WTC11 (cell line): Measurements from ENCODE around the gene PADI2. TPM values are rescaled to one million over a fixed set of nuclear protein-coding genes. Genes with fewer than 3 reads are reported as not detected.

Experiments used
- ATAC-seq: fragments of 200-7000 bp; cut with Tn5 transposase; 2 replicates; pipeline ENCODE4 v1.10.0; 2021; ENCODE audit warnings: mild to moderate bottlenecking, moderate library complexity
- CTCF ChIA-PET: fragments of 300-600 bp; sonication (Branson Sonifier 250); formaldehyde crosslinking; loops from one replicate; lab custom pipeline; 2021; ENCODE audit warnings: antibody characterized with exemption; lab: Charles Lee
- POLR2A ChIA-PET: fragments of 350-600 bp; sonication (Branson Sonifier 250); formaldehyde crosslinking; loops from one replicate; lab custom pipeline; 2021; ENCODE audit warnings: antibody characterized with exemption; lab: Charles Lee
- DNase-seq: peaks from one replicate; pipeline ENCODE4 v3.0.0; 2021; ENCODE audit warnings: low spot score
- H3K27ac Mint-ChIP-seq: 2 replicates; pipeline ENCODE4 v1.8.0; 2021; ENCODE audit warnings: mixed read lengths
- H3K27me3 Mint-ChIP-seq: 2 replicates; pipeline ENCODE4 v1.8.0; 2021; ENCODE audit warnings: low read depth, mild to moderate bottlenecking, moderate library complexity, mixed read lengths
- H3K36me3 Mint-ChIP-seq: 2 replicates; pipeline ENCODE4 v1.8.0; 2021; ENCODE audit warnings: mixed read lengths
- H3K4me1 Mint-ChIP-seq: 2 replicates; pipeline ENCODE4 v1.8.0; 2022; ENCODE audit warnings: mixed read lengths
- H3K4me3 Mint-ChIP-seq: 2 replicates; pipeline ENCODE4 v1.8.0; 2021; ENCODE audit warnings: mild to moderate bottlenecking, moderate library complexity, mixed read lengths
- H3K9me3 Mint-ChIP-seq: 2 replicates; pipeline ENCODE4 v1.8.0; 2021; ENCODE audit warnings: mixed read lengths
- ATF1 ChIP-seq: sonication (generic); formaldehyde crosslinking; IDR thresholded peaks from 2 replicates; pipeline ENCODE4 v1.8.1; 2023; ENCODE audit warnings: mild to moderate bottlenecking, moderate library complexity, missing genetic modification reagents
- GTF2I ChIP-seq: fragments of 250-450 bp; sonication (Bioruptor Pico); conservative IDR thresholded peaks from 2 replicates; pipeline ENCODE4 v1.4.0; 2021; ENCODE audit warnings: mild to moderate bottlenecking
- IRF2 ChIP-seq: sonication (generic); formaldehyde crosslinking; IDR thresholded peaks from 2 replicates; pipeline ENCODE4 v1.8.0; 2022; ENCODE audit warnings: low read depth, missing genetic modification reagents, borderline replicate concordance
- KAT7 ChIP-seq: sonication (generic); formaldehyde crosslinking; IDR thresholded peaks from 2 replicates; pipeline ENCODE4 v1.8.1; 2023; ENCODE audit warnings: missing genetic modification reagents, mild to moderate bottlenecking, borderline replicate concordance
- MYBL2 ChIP-seq: sonication (generic); formaldehyde crosslinking; IDR thresholded peaks from 2 replicates; pipeline ENCODE4 v1.8.1; 2023; ENCODE audit warnings: mild to moderate bottlenecking, moderate library complexity, missing genetic modification reagents
- NFATC4 ChIP-seq: fragments of 250-450 bp; sonication (Bioruptor Pico); IDR thresholded peaks from 2 replicates; pipeline ENCODE4 v1.9.0; 2021; ENCODE audit warnings: mild to moderate bottlenecking
- NFE2L1 ChIP-seq: sonication (generic); formaldehyde crosslinking; IDR thresholded peaks from 2 replicates; pipeline ENCODE4 v1.8.1; 2023; ENCODE audit warnings: missing genetic modification reagents
- PRRX2 ChIP-seq: fragments of 250-450 bp; sonication (Bioruptor Pico); IDR thresholded peaks from 2 replicates; pipeline ENCODE4 v1.8.0; 2021; ENCODE audit warnings: mild to moderate bottlenecking
- SMAD3 ChIP-seq: sonication (generic); formaldehyde crosslinking; IDR thresholded peaks from 2 replicates; pipeline ENCODE4 v1.8.0; 2022; ENCODE audit warnings: missing genetic modification reagents, mild to moderate bottlenecking, borderline replicate concordance
- SOX15 ChIP-seq: fragments of 250-450 bp; sonication (Bioruptor Pico); IDR thresholded peaks from 2 replicates; pipeline ENCODE4 v1.9.0; 2021; ENCODE audit warnings: mild to moderate bottlenecking
- TCF7 ChIP-seq: sonication (generic); formaldehyde crosslinking; IDR thresholded peaks from 2 replicates; pipeline ENCODE4 v1.8.0; 2022; ENCODE audit warnings: mild to moderate bottlenecking, low read depth, missing genetic modification reagents, moderate library complexity
- ZNF121 ChIP-seq: sonication (generic); formaldehyde crosslinking; IDR thresholded peaks from 2 replicates; pipeline ENCODE4 v1.8.0; 2023; ENCODE audit warnings: missing genetic modification reagents
- ZNF232 ChIP-seq: sonication (generic); formaldehyde crosslinking; IDR thresholded peaks from 2 replicates; pipeline ENCODE4 v1.8.0; 2022; ENCODE audit warnings: mild to moderate bottlenecking, missing genetic modification reagents
- ZNF317 ChIP-seq: sonication (generic); formaldehyde crosslinking; IDR thresholded peaks from 2 replicates; pipeline ENCODE4 v1.8.1; 2023; ENCODE audit warnings: low read depth, mild to moderate bottlenecking, moderate library complexity, missing genetic modification reagents, borderline replicate concordance
- total RNA-seq: library from RNA; stranded (reverse); gene quantifications from 3 replicates; pipeline ENCODE4 v1.2.3, GENCODE V29; 2021
- TF ChIP-seq, protein P1 (sequence below): sonication (generic); formaldehyde crosslinking; IDR thresholded peaks from 2 replicates; pipeline ENCODE4 v1.8.0; 2022; ENCODE audit warnings: mild to moderate bottlenecking, missing genetic modification reagents
- TF ChIP-seq, protein P2 (sequence below): sonication (generic); formaldehyde crosslinking; IDR thresholded peaks from 2 replicates; pipeline ENCODE4 v1.8.0; 2022; ENCODE audit warnings: mild to moderate bottlenecking, missing genetic modification reagents
- TF ChIP-seq, protein P3 (sequence below): sonication (generic); formaldehyde crosslinking; IDR thresholded peaks from 2 replicates; pipeline ENCODE4 v1.8.1; 2023; ENCODE audit warnings: mild to moderate bottlenecking, missing genetic modification reagents, moderate library complexity
- TF ChIP-seq, protein P4 (sequence below): sonication (generic); formaldehyde crosslinking; IDR thresholded peaks from 2 replicates; pipeline ENCODE4 v1.8.1; 2023; ENCODE audit warnings: mild to moderate bottlenecking, missing genetic modification reagents
- TF ChIP-seq, protein P5 (sequence below): sonication (generic); formaldehyde crosslinking; IDR thresholded peaks from 2 replicates; pipeline ENCODE4 v1.8.1; 2022; ENCODE audit warnings: low read depth, mild to moderate bottlenecking, moderate library complexity, missing genetic modification reagents, borderline replicate concordance
- TF ChIP-seq, protein P6 (sequence below): fragments of 250-450 bp; sonication (Bioruptor Pico); conservative IDR thresholded peaks from 2 replicates; pipeline ENCODE4 v1.9.0; 2021; ENCODE audit warnings: mild to moderate bottlenecking

Gene PADI2
- total RNA-seq, 1 experiment from 2014 or later: 3.8 TPM

DNA sequence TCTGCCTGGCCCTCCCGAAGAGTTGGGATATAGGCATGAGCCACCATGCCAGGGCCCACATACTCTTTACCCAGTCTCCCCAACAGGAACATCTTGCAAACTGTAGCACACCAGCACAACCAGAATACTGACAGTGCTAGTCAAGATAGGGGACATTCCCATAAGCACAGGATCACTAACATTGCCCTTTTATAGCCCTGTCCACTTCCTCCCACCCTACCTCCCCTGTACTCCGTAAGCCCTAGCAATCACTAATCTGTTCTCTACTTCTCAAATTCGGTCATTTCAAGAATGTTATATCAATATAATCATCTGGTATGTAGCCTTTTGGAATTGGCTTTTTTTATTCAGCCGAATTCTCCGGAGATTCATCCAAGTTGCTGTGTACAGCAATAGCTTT lies 71.3 kb downstream of the PADI2 start:
- TF ChIP-seq, protein P1, sequence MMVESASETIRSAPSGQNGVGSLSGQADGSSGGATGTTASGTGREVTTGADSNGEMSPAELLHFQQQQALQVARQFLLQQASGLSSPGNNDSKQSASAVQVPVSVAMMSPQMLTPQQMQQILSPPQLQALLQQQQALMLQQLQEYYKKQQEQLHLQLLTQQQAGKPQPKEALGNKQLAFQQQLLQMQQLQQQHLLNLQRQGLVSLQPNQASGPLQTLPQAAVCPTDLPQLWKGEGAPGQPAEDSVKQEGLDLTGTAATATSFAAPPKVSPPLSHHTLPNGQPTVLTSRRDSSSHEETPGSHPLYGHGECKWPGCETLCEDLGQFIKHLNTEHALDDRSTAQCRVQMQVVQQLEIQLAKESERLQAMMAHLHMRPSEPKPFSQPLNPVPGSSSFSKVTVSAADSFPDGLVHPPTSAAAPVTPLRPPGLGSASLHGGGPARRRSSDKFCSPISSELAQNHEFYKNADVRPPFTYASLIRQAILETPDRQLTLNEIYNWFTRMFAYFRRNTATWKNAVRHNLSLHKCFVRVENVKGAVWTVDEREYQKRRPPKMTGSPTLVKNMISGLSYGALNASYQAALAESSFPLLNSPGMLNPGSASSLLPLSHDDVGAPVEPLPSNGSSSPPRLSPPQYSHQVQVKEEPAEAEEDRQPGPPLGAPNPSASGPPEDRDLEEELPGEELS (CRISPR knock-in tag): no peak
- no peak for TF ChIP-seq MYBL2
- no peak for TF ChIP-seq SOX15 (CRISPR knock-in tag)
- no peak for TF ChIP-seq PRRX2 (CRISPR knock-in tag)
- no peak for TF ChIP-seq TCF7 (CRISPR knock-in tag)
- TF ChIP-seq, protein P2, sequence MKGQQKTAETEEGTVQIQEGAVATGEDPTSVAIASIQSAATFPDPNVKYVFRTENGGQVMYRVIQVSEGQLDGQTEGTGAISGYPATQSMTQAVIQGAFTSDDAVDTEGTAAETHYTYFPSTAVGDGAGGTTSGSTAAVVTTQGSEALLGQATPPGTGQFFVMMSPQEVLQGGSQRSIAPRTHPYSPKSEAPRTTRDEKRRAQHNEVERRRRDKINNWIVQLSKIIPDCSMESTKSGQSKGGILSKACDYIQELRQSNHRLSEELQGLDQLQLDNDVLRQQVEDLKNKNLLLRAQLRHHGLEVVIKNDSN: no peak
- TF ChIP-seq ZNF121: no peak
- TF ChIP-seq, protein P3, sequence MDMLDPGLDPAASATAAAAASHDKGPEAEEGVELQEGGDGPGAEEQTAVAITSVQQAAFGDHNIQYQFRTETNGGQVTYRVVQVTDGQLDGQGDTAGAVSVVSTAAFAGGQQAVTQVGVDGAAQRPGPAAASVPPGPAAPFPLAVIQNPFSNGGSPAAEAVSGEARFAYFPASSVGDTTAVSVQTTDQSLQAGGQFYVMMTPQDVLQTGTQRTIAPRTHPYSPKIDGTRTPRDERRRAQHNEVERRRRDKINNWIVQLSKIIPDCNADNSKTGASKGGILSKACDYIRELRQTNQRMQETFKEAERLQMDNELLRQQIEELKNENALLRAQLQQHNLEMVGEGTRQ (CRISPR knock-in tag): no peak
- TF ChIP-seq ZNF232: no peak
- no peak for TF ChIP-seq GTF2I (CRISPR knock-in tag)
- no peak for TF ChIP-seq NFATC4
- TF ChIP-seq IRF2 (CRISPR knock-in tag): no peak
- TF ChIP-seq, protein P4, sequence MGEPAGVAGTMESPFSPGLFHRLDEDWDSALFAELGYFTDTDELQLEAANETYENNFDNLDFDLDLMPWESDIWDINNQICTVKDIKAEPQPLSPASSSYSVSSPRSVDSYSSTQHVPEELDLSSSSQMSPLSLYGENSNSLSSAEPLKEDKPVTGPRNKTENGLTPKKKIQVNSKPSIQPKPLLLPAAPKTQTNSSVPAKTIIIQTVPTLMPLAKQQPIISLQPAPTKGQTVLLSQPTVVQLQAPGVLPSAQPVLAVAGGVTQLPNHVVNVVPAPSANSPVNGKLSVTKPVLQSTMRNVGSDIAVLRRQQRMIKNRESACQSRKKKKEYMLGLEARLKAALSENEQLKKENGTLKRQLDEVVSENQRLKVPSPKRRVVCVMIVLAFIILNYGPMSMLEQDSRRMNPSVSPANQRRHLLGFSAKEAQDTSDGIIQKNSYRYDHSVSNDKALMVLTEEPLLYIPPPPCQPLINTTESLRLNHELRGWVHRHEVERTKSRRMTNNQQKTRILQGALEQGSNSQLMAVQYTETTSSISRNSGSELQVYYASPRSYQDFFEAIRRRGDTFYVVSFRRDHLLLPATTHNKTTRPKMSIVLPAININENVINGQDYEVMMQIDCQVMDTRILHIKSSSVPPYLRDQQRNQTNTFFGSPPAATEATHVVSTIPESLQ (CRISPR knock-in tag): no peak
- TF ChIP-seq NFE2L1: no peak
- no peak for TF ChIP-seq ATF1
- TF ChIP-seq SMAD3 (CRISPR knock-in tag): no peak
- TF ChIP-seq ZNF317 (CRISPR knock-in tag): no peak
- ChIA-PET CTCF (interaction anchor here (1.0 to 1.8 kb wide), 5 partner anchors 58 to 87 kb away, joined by 3 to 9 read pairs (median 4); no protein-coding TSS in a partner anchor), POLR2A (no interaction called here)
- H3K4me3 Mint-ChIP-seq: no peak overlapping the region
- DNase-seq (no peak), ATAC-seq (no peak)
- H3K27ac Mint-ChIP-seq: peak overlapping the region; percentile 80
- no peaks in the 10 kb centered on the region for H3K9me3 Mint-ChIP-seq
- no peaks in the 10 kb centered on the region for H3K27me3 Mint-ChIP-seq
- H3K36me3 Mint-ChIP-seq: peaks cover 26% of the 10 kb centered on the region
- H3K4me1 Mint-ChIP-seq: peaks cover 9% of the 10 kb centered on the region

DNA sequence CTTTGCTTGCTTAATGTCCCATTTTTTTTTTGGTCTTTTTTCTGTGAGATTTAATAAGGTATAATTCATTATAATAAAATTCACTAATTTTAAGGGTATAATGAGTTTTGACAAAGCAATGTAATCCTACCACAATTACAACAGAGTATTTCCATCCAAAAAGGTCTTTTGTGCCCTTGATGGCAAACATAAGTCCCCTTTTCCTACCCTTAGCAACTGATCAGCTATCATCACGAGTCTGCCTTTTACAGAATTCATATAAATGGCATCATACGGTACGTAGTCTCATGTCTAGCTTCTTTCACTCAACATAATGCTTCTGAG lies 73.0 kb downstream of the PADI2 start:
- DNase-seq (no peak), ATAC-seq (no peak)
- Mint-ChIP-seq H3K9me3 (no peaks in the 10 kb centered on the region), H3K36me3 (peaks cover 37% of the 10 kb centered on the region), H3K4me1 (peaks cover 4% of the 10 kb centered on the region), H3K4me3 (no peak overlapping the region), H3K27ac (no peak overlapping the region), H3K27me3 (no peaks in the 10 kb centered on the region)
- CTCF ChIA-PET: interaction anchor here (0.6 to 2.4 kb wide), 19 partner anchors 14 to 425 kb away, joined by 3 to 10 read pairs (median 4); partner anchors contain the start of genes ATP13A2 and MFAP2
- POLR2A ChIA-PET: no interaction called here
- TF ChIP-seq KAT7 (CRISPR knock-in tag): no peak
- TF ChIP-seq, protein P5, sequence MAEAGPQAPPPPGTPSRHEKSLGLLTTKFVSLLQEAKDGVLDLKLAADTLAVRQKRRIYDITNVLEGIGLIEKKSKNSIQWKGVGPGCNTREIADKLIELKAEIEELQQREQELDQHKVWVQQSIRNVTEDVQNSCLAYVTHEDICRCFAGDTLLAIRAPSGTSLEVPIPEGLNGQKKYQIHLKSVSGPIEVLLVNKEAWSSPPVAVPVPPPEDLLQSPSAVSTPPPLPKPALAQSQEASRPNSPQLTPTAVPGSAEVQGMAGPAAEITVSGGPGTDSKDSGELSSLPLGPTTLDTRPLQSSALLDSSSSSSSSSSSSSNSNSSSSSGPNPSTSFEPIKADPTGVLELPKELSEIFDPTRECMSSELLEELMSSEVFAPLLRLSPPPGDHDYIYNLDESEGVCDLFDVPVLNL (CRISPR knock-in tag): no peak
- TF ChIP-seq, protein P6, sequence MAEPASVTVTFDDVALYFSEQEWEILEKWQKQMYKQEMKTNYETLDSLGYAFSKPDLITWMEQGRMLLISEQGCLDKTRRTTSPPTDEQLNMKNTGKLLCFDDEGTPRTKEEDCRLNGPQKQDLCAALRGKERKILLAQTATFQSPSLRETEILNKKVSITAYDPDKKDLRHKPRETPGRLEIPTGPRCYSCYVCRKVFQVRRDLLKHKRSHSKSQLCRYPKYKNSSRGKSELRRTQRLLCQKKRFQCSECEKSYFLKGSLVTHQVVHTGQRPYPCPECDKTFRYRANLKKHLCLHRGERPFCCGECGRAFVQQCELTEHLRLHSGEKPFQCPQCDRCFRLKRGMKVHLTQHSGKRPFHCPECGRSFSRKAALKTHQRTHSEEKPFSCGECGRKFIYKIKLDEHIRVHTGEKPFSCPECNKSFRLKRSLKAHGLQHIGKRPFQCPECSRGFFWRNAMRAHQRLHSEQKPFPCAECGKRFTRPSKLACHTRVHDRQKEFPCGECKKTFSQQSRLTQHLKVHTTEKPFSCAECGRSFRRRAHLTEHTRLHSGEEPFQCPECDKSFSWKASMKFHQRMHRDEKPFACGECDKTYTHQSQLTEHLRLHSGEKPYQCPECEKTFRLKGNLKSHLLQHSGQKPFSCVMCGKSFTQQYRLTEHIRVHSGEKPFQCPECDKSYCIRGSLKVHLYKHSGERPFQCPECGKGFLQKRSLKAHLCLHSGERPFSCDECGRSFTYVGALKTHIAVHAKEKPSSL (CRISPR knock-in tag): no peak
